Subcutaneous adipose tissue (tissue), 4 donors: ENCODE results near the gene GMFB. TPM values are rescaled to one million over a fixed set of nuclear protein-coding genes. Genes with fewer than 3 reads are reported as not detected.

Source experiments
- total RNA-seq, 4 donors: library from RNA; depleted of rRNA; stranded (reverse); fragments of >200 nt; gene quantifications; one replicate each; pipeline ENCODE4 v1.1.0, GENCODE V29; 2016
- TF ChIP-seq, protein P1 (sequence below): fragments of 450-650 bp; IDR thresholded peaks from one replicate; pipeline ENCODE4 v1.5.1; 2016; ENCODE audit warnings: low read depth, mild to moderate bottlenecking, control low read depth, antibody characterized with exemption, moderate library complexity

The GMFB gene
- total RNA-seq, 4 donors from 2014 or later, result 35.8 to 100 (median 85.5) TPM

DNA sequence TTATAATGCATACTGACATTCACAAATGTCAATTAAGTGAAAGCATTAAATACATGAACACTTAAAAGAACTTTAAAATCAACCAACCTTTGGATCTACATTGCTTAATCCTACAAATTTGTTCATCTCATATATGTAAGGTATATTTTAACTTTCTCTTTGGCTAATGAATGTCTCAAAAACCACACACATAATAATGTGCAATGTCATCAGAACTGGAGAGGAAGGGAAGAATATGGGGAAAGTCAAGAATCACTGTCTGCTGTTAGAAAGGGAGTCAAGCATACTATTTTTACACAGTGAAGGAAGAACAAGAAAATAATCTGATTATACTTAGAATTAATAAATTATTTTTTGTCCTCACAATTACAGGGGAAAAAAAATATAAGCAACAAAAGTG is 4.9 kb downstream of the GMFB start:
- TF ChIP-seq, protein P1, sequence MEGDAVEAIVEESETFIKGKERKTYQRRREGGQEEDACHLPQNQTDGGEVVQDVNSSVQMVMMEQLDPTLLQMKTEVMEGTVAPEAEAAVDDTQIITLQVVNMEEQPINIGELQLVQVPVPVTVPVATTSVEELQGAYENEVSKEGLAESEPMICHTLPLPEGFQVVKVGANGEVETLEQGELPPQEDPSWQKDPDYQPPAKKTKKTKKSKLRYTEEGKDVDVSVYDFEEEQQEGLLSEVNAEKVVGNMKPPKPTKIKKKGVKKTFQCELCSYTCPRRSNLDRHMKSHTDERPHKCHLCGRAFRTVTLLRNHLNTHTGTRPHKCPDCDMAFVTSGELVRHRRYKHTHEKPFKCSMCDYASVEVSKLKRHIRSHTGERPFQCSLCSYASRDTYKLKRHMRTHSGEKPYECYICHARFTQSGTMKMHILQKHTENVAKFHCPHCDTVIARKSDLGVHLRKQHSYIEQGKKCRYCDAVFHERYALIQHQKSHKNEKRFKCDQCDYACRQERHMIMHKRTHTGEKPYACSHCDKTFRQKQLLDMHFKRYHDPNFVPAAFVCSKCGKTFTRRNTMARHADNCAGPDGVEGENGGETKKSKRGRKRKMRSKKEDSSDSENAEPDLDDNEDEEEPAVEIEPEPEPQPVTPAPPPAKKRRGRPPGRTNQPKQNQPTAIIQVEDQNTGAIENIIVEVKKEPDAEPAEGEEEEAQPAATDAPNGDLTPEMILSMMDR, result no peak

DNA sequence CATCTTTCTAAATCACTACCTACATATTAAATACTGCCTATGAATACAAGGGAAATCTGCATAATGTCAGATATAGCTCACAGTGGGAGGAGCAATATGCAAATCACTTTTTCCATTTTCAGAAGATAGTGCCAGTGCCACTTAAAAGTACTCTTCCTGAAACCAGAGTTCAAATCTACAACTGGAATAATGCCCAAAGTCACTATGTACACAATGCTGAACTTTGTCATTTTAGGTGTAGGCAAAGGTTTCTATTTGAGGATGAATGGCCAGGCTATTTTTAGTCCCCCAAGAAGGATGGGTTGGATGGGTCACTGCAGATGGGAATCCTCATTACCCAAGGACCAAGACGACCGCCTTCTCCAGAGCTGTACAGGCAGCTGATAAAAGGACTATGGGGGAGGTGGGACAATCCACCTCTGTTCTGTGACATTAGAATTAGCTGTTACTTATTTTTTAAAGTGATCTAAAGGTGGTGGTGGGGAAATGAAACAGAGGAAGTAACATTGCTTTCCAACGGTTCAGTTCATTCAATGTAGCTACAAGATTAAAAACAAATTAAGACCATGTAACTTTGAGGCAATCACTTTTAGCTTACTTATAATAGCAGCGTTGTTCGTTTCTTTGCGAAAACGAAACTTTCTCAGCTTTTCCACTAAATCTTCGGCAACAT is 5.6 kb downstream of the GMFB start:
- TF ChIP-seq, protein P1, result no peak

DNA sequence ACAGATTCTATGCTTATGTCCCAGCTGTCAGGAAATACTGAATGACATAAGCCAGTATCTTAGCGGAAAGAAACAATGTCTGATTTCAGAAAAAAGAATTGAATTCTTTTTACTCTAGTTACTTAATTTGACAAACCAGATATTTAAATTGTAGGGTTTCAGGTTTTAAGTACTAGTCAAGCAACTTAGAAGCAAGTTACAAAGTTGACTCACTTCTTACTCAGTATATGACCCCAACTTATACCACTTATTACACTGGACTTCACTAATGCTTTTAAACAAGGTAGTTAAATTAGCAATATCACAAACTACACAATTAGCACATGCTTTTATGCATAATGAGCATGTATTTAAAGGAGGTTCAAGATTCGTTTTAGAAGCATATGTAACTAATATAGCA is 7.1 kb downstream of the GMFB start:
- TF ChIP-seq, protein P1, result no peak

DNA sequence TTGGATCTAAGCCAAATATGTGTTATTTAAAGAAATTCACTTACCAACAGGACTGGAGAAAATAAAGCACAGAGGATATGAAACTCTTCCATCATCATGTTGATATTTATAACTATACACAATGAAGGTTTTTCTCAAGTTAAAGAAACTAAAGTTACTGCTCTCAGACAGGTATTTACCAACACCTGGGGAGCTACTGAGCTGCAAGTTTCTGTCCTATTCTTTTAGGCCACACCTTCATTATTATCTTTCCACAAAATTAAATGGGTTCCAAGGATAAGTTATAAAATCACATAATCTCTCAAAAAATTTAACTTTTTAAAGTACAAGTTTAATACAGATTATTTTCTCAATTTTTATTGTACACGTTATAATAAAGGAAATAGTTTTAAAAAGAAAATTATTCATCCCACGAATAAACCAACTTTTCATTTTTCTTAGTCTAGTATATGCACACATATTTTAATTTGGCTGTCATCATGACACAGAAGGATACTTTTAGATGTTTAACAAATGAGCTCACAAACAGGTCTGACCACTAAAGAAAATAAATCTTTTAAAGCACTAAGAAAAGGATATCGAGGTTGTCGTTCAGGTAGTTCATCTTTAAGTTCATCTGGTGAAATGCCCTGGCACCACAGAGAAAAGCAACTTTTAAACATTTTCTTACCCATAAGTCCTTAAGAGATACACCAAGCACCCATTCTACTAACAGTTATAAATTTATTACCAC is 7.8 kb downstream of the GMFB start:
- TF ChIP-seq, protein P1, result no peak

DNA sequence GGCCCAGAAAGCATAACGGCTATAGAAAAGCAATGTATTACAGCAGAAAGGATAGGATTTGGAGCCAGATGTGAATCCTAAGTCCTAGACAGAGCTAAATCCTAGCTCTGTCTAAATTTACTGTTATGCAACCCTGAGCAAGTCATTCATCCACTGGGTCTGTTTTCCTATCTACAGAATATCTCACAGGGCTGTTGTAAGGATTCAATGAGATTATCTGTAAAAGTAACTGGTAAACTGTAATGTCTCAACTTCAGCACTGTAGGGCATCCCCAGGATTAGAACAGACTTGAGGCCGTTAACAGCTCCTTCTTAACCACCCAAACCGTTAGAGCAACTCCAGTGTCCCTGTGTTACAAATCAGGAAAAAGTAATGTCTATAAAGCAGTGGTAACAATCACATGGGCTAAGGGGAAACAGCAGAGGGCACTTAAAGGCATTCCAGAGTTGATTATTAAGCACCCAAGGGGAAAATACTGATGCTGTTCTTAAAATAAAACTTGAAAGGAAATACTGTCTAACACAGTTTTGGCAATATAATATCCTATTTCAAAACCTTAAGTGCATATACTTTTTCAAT is 10.1 kb downstream of the GMFB start:
- TF ChIP-seq, protein P1, result no peak

DNA sequence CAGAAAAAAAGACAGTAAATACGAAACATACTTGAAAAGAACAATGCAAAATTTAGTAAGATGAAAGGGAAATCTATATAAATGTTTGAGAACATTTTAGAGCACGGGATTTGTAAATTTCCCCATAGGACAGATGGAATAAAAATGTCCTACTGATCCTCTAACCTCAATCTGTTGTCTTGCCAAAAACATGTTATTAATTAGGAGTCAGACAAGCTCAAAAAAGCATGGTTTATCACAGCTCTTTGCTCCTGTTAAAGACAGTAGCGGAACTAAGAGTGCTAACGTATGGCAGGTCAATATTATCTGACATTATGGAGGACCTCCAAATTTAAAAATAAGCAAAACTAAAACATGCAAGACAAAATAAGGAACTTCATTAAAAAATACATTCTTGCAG is 12.9 kb downstream of the GMFB start:
- TF ChIP-seq, protein P1, result no peak

DNA sequence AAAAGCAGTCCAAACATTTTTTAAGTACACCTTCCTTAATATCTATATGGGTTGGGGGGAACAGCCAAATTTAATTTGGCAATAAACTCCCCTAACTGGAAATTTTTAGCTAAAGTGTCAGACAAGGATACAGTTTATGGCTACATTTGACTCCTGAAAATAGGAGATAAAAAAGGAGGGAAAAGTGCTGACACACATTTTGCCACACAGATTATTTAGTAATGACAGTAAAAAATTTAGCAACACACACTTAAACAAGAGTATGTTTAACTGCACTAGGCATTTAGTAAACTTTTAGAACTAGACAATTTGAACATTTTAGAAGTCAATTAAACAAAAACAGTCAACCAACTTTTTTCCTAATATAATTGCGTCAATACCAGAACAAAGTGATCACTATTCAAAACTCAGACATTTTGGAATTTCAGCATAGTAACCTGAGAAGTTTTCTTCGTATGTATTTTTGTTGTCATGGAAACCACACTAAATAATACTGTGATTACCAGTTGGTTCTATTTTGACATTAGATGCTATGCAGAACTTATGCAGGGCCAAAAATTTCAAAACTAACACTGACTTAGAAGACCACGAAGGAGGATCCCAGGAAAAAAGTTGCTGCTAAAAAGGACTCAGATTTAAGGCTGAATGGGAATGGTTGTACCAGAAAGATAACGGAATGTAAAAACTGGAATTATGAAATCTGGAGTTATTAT is 13.4 kb downstream of the GMFB start:
- TF ChIP-seq, protein P1, result no peak
